HG03565 (cell line): ENCODE results near the gene FAM83B.
"Not testable (repeated sequence)": the region's sequence is repeated elsewhere in the genome, so short reads cannot be mapped to it uniquely, and the experiment has no call there.

Source experiments
- ATAC-seq: cut with Tn5 transposase; IDR thresholded peaks from one replicate; pipeline ENCODE4 v1.9.1; 2021; ENCODE audit warnings: mild to moderate bottlenecking, moderate library complexity; ENCODE audit not compliant: unreplicated experiment

FAM83B gene

GRCh38 chr6:54961372-54961771 lies 114.8 kb downstream of the FAM83B start:
- not testable (repeated sequence) for ATAC-seq

- no peak for ATAC-seq
These were observed 123.8 kb downstream of the FAM83B start for GRCh38 chr6:54970337-54970736.

GRCh38 chr6:54971825-54972224 lies 125.3 kb downstream of the FAM83B start:
- no peak for ATAC-seq

- not testable (repeated sequence) for ATAC-seq
These were observed 132.6 kb downstream of the FAM83B start for GRCh38 chr6:54979161-54979560.

GRCh38 chr6:54980511-54981275 lies 134.1 kb downstream of the FAM83B start:
- ATAC-seq, result no peak

GRCh38 chr6:54981276-54981609 lies 134.7 kb downstream of the FAM83B start:
- ATAC-seq, result no peak

GRCh38 chr6:54981647-54982046 lies 135.1 kb downstream of the FAM83B start:
- ATAC-seq, result no peak

GRCh38 chr6:54987633-54988290 lies 141.2 kb downstream of the FAM83B start:
- ATAC-seq, result no peak

- no peak for ATAC-seq
These were observed 142.0 kb downstream of the FAM83B start for GRCh38 chr6:54988576-54988975.

- ATAC-seq, result no peak
These were observed 143.4 kb downstream of the FAM83B start for GRCh38 chr6:54990001-54990400.
